ENCODE data around the gene NUDT19. TPM values are rescaled to one million over a fixed set of nuclear protein-coding genes. Genes with fewer than 3 reads are reported as not detected.
"Not testable (repeated sequence)": the region's sequence is repeated elsewhere in the genome, so short reads cannot be mapped to it uniquely, and the experiment has no call there.

Gene NUDT19
- total and polyA plus RNA-seq, 12 donors: 9.1 to 27.7 (median 19.8) TPM

DNA sequence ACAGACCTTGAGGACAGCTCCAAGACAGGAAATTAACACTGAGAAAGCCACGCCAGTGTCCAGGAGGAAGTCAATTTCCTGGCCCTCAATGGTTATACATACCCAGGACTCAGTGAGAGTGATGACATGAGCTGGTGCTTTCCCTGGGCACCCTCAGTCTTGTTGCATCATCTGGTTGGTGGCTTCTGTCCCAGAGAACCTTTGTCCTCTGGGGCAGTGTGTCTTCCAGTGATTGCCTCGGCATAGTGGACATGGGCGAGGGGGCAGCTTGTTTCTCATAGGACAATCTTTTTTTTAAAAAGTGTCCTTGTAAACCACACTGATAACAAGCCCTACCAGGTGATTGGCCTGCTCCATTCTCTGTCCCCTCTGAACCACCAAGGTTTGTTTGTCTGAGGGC lies 5.2 kb downstream of the NUDT19 start:
- not testable (repeated sequence) for ATAC-seq, H3K27ac ChIP-seq
- WGBS, 2 donors: 70 to 84% methylated on average over 3 of the region's 3 CpGs

DNA sequence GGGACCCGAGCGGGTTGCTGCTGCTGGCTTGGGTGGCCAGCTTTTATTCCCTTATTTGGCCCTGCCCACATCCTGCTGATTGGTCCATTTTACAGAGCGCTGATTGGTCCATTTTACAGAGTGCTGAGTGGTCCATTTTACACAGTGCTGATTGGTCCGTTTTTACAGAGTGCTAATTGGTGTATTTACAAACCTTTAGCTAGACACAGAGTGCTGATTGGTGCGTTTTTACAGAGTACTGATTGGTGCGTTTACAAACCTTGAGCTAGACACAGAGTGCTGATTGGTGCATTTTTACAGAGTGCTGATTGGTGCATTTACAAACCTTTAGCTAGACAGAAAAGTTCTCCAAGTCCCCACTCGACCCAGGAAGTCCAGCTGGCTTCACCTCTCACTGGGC lies 8.5 kb downstream of the NUDT19 start:
- peaks cover 0 to 65% (median 11%) of the 10 kb centered on the region in 9 donors for H3K36me3 ChIP-seq

More for the DNA sequence above, 5.2 kb downstream of the NUDT19 start:
- H3K27me3 ChIP-seq, DNase-seq, H3K4me3 ChIP-seq: not testable (repeated sequence)
- intact Hi-C loops (cut with DNase I): loop anchor here in 1 of 10 donors (10.0 kb wide), 1 partner anchor 112 kb away; the partner anchor contains the start of gene PDCD5
- Histone ChIP-seq H3K9me3 (peaks cover 0 to 23% (median 0%) of the 10 kb centered on the region in 11 donors), H3K4me1 (peaks cover 4 to 56% (median 48%) of the 10 kb centered on the region in 9 donors), H3K36me3 (peaks cover 0 to 36% (median 11%) of the 10 kb centered on the region in 9 donors)

DNA sequence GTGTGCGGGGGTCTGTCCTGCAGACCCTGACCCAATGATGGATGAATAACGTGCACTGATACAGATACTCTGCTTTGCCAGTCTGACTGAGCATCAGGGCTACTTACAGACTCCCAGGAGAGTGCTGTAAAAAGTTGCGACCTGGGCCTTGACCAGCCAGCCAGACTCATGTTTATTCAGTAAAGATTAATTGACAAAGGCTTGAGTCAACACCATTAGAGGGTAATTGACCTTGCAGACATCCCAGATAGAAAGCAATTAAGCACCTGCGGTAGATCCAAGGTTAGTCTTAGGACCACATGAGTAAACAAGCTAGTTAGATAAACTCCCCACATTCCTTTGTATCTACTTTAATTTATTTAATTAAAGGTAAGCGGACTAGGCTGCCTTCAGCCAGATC lies 10.4 kb downstream of the NUDT19 start:
- no peak for DNase-seq
- WGBS, 2 donors: 83% methylated on average over 5 of the region's 5 CpGs
- TF ChIP-seq, protein P1, sequence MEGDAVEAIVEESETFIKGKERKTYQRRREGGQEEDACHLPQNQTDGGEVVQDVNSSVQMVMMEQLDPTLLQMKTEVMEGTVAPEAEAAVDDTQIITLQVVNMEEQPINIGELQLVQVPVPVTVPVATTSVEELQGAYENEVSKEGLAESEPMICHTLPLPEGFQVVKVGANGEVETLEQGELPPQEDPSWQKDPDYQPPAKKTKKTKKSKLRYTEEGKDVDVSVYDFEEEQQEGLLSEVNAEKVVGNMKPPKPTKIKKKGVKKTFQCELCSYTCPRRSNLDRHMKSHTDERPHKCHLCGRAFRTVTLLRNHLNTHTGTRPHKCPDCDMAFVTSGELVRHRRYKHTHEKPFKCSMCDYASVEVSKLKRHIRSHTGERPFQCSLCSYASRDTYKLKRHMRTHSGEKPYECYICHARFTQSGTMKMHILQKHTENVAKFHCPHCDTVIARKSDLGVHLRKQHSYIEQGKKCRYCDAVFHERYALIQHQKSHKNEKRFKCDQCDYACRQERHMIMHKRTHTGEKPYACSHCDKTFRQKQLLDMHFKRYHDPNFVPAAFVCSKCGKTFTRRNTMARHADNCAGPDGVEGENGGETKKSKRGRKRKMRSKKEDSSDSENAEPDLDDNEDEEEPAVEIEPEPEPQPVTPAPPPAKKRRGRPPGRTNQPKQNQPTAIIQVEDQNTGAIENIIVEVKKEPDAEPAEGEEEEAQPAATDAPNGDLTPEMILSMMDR (IDR thresholded peaks at IDR 0.05): no peak
- no peak overlapping the region for H3K4me3 ChIP-seq
- peaks cover 0 to 77% (median 11%) of the 10 kb centered on the region in 9 donors for H3K36me3 ChIP-seq
- intact Hi-C loops (cut with DNase I): no loop called here
- H3K4me1 ChIP-seq: peaks cover 0 to 7% (median 3%) of the 10 kb centered on the region in 9 donors
- H3K9me3 ChIP-seq: peaks cover 0 to 41% (median 19%) of the 10 kb centered on the region in 11 donors
- no peak for ATAC-seq
- no peaks in the 10 kb centered on the region for H3K27me3 ChIP-seq
- H3K27ac ChIP-seq: no peak overlapping the region

More for the DNA sequence above, 8.5 kb downstream of the NUDT19 start:
- Histone ChIP-seq H3K4me1 (peaks cover 0 to 25% (median 21%) of the 10 kb centered on the region in 9 donors), H3K9me3 (peaks cover 0 to 41% (median 19%) of the 10 kb centered on the region in 11 donors)
- H3K27me3 ChIP-seq; H3K27ac ChIP-seq; H3K4me3 ChIP-seq; DNase-seq; ATAC-seq; intact Hi-C loops (cut with DNase I): not testable (repeated sequence)
- 96 to 98% methylated on average over 7 of the region's 7 CpGs for WGBS, 2 donors

DNA sequence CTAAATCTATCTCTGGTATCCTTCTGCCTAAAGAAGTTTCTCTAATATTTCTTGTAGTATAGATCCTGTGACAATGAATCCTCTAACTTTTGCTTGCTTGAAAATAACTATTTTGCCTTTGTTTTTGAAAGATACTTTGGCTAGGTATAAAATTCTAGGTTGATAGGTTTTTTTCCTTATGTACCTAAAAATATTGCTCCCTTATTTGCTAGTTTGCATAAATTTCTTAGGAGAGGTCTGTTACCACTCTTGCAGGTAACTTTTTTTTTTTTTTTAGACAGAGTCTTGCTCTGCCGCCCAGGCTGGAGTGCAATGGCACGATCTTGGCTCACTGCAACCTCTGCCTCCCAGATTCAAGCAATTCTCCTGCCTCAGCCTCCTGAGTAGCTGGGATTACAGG lies 12.4 kb downstream of the NUDT19 start:
- H3K27ac ChIP-seq; DNase-seq; H3K4me1 ChIP-seq; ATAC-seq; H3K27me3 ChIP-seq; intact Hi-C loops (cut with DNase I); H3K4me3 ChIP-seq: not testable (repeated sequence)
- Histone ChIP-seq H3K36me3 (peaks cover 0 to 63% (median 11%) of the 10 kb centered on the region in 9 donors), H3K9me3 (peaks cover 0 to 36% (median 19%) of the 10 kb centered on the region in 11 donors)
- 98 to 100% methylated on average over 2 of the region's 2 CpGs for WGBS, 2 donors

DNA sequence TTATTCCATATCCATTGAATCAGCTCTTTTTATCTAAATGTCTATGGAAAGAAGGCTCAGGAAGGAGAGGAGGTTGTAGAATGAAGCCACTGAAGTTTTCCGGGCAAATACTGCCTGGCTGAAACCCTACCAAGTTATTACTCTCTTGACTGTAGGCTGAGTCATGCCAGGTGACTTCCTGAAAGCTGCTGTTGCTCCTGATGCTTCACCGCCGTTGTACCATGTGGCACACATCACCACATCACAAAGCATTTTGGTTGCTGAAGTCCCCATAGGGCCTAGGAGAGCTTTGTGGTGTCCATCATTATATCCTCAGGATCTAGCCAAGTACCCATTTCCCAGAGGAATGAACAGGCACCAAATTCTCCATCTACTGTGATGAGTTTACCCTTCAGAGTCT lies 16.8 kb downstream of the NUDT19 start:
- ATAC-seq (no peak), DNase-seq (no peak)
- Histone ChIP-seq H3K36me3 (peaks cover 0 to 74% (median 27%) of the 10 kb centered on the region in 9 donors), H3K9me3 (peaks cover 0 to 19% (median 11%) of the 10 kb centered on the region in 11 donors), H3K4me1 (peaks cover 0 to 7% (median 0%) of the 10 kb centered on the region in 9 donors), H3K27me3 (no peaks in the 10 kb centered on the region), H3K27ac (no peak overlapping the region), H3K4me3 (no peak overlapping the region)
- intact Hi-C loops (cut with DNase I): no loop called here
- TF ChIP-seq, protein P1 (IDR thresholded peaks at IDR 0.05): no peak
- WGBS, 2 donors: 88 to 93% methylated on average over 3 of the region's 3 CpGs

DNA sequence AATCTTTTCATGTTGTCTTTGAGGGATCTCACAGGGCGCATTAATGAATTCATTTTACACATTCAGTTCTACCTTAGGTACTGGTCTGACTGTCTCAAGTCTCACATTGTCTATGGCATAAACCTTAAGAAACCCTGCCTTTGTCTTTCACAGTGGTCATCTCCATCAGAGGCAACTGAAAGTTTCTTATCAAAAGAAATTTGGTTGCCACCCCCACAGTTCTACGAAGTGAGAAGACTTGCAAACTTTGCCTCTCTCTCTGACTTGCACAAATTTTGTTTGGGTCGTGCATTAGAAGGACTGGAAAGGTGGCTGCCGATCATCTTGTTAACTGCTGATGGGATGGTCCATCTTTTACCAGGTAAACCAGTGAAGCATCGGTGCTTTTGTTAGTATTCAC lies 17.4 kb downstream of the NUDT19 start:
- 92 to 93% methylated on average over 5 of the region's 5 CpGs for WGBS, 2 donors
- H3K27me3 ChIP-seq: no peaks in the 10 kb centered on the region
- no peak overlapping the region for H3K27ac ChIP-seq
- intact Hi-C loops (cut with DNase I): no loop called here
- no peak for ATAC-seq
- no peak overlapping the region for H3K4me3 ChIP-seq
- peaks cover 0 to 13% (median 6%) of the 10 kb centered on the region in 11 donors for H3K9me3 ChIP-seq
- TF ChIP-seq, protein P1 (IDR thresholded peaks at IDR 0.05): no peak
- peaks cover 0 to 74% (median 24%) of the 10 kb centered on the region in 9 donors for H3K36me3 ChIP-seq
- DNase-seq: no peak
- H3K4me1 ChIP-seq: peaks cover 0 to 7% (median 0%) of the 10 kb centered on the region in 9 donors

Measured in heart right ventricle (tissue), 16 donors.